ENCODE data around the gene GMPPA. TPM values are rescaled to one million over a fixed set of nuclear protein-coding genes. Genes with fewer than 3 reads are reported as not detected.

Gene GMPPA
- total and polyA plus RNA-seq, 2 experiments from 2014 or later, result 67.8 to 76.5 TPM

- no peaks in the 10 kb centered on the region for H3K27me3 ChIP-seq
- peaks cover 8% of the 10 kb centered on the region for H3K79me2 ChIP-seq
- H3K36me3 ChIP-seq (replicated peaks; ENCODE audit: insufficient read depth, low read depth), result no peaks in the 10 kb centered on the region
Observed at GRCh38 chr2:219536967-219537366, 38.3 kb downstream of the GMPPA start.

GRCh38 chr2:219537657-219538488 lies 39.2 kb downstream of the GMPPA start:
- H3K79me2 ChIP-seq, result peaks cover 16% of the 10 kb centered on the region
- H3K4me1 ChIP-seq (ENCODE audit: insufficient read depth), result peaks cover 20% of the 10 kb centered on the region
- H3K27me3 ChIP-seq, result no peaks in the 10 kb centered on the region
- peak overlapping the region; percentile 51 for H3K27ac ChIP-seq
- 59% methylated on average over 14 of the region's 15 CpGs for WGBS (ENCODE audit: low lambda C conversion rate, missing lambda C conversion rate)
- H2AFZ ChIP-seq, result no peak overlapping the region
- no peak for TF ChIP-seq EZH2phosphoT487 (IDR thresholded peaks at IDR 0.05; ENCODE audit: low read depth, severe bottlenecking, unreplicated experiment)
- no peak for TF ChIP-seq EZH2 (IDR thresholded peaks at IDR 0.05; ENCODE audit: borderline replicate concordance)
- TF ChIP-seq CTCF (IDR thresholded peaks at IDR 0.05; ENCODE audit: poor library complexity), result no peak
- peaks cover 21% of the 10 kb centered on the region for H4K20me1 ChIP-seq (ENCODE audit: insufficient read depth, poor library complexity, severe bottlenecking)
- no peak overlapping the region for H3K4me3 ChIP-seq
- H3K9me2 ChIP-seq (replicated peaks; ENCODE audit: insufficient read depth), result no peaks in the 10 kb centered on the region
- no peaks in the 10 kb centered on the region for H3K36me3 ChIP-seq (replicated peaks; ENCODE audit: insufficient read depth, low read depth)
- H3K9me3 ChIP-seq (ENCODE audit: low read depth), result no peaks in the 10 kb centered on the region
- H3K4me2 ChIP-seq, result peak overlapping the region; percentile 41
- no peak for DNase-seq (ENCODE audit: low spot score)

More at GRCh38 chr2:219536967-219537366, 38.3 kb downstream of the GMPPA start:
- Histone ChIP-seq H2AFZ (no peak overlapping the region), H4K20me1 (ENCODE audit: insufficient read depth, poor library complexity, severe bottlenecking) (peaks cover 15% of the 10 kb centered on the region), H3K4me1 (ENCODE audit: insufficient read depth) (peaks cover 15% of the 10 kb centered on the region), H3K9me3 (ENCODE audit: low read depth) (no peaks in the 10 kb centered on the region), H3K4me3 (no peak overlapping the region), H3K27ac (no peak overlapping the region), H3K4me2 (no peak overlapping the region), H3K9me2 (replicated peaks; ENCODE audit: insufficient read depth) (no peaks in the 10 kb centered on the region)
- 79% methylated on average over 8 of the region's 9 CpGs for WGBS (ENCODE audit: low lambda C conversion rate, missing lambda C conversion rate)
- no peak for TF ChIP-seq EZH2phosphoT487 (IDR thresholded peaks at IDR 0.05; ENCODE audit: low read depth, severe bottlenecking, unreplicated experiment)
- no peak for TF ChIP-seq EZH2 (IDR thresholded peaks at IDR 0.05; ENCODE audit: borderline replicate concordance)
- TF ChIP-seq CTCF (IDR thresholded peaks at IDR 0.05; ENCODE audit: poor library complexity), result no peak
- DNase-seq (ENCODE audit: low spot score), result no peak

GRCh38 chr2:219538504-219538951 lies 39.8 kb downstream of the GMPPA start:
- peak overlapping the region; percentile 51 for H3K27ac ChIP-seq
- H3K9me2 ChIP-seq (replicated peaks; ENCODE audit: insufficient read depth), result no peaks in the 10 kb centered on the region
- H4K20me1 ChIP-seq (ENCODE audit: insufficient read depth, poor library complexity, severe bottlenecking), result peaks cover 21% of the 10 kb centered on the region
- H3K4me1 ChIP-seq (ENCODE audit: insufficient read depth), result peaks cover 20% of the 10 kb centered on the region
- WGBS (ENCODE audit: low lambda C conversion rate, missing lambda C conversion rate), result 69% methylated on average over 6 of the region's 6 CpGs
- no peaks in the 10 kb centered on the region for H3K36me3 ChIP-seq (replicated peaks; ENCODE audit: insufficient read depth, low read depth)
- TF ChIP-seq EZH2phosphoT487 (IDR thresholded peaks at IDR 0.05; ENCODE audit: low read depth, severe bottlenecking, unreplicated experiment) (no peak), EZH2 (IDR thresholded peaks at IDR 0.05; ENCODE audit: borderline replicate concordance) (no peak), CTCF (IDR thresholded peaks at IDR 0.05; ENCODE audit: poor library complexity) (no peak)
- H3K9me3 ChIP-seq (ENCODE audit: low read depth), result no peaks in the 10 kb centered on the region
- H3K4me3 ChIP-seq, result no peak overlapping the region
- peak; percentile 32 for DNase-seq (ENCODE audit: low spot score)
- peaks cover 16% of the 10 kb centered on the region for H3K79me2 ChIP-seq
- H3K27me3 ChIP-seq, result no peaks in the 10 kb centered on the region
- H2AFZ ChIP-seq, result no peak overlapping the region
- H3K4me2 ChIP-seq, result peak overlapping the region; percentile 41
